CD4-positive, alpha-beta T cell treated with Interleukin-4 for 4 hours (primary cell): ENCODE measurements around the gene PPP1R13B.

Experiments
- DNase-seq: peaks from one replicate; pipeline ENCODE4 v3.0.0-alpha.2; 2020

Gene PPP1R13B

DNA sequence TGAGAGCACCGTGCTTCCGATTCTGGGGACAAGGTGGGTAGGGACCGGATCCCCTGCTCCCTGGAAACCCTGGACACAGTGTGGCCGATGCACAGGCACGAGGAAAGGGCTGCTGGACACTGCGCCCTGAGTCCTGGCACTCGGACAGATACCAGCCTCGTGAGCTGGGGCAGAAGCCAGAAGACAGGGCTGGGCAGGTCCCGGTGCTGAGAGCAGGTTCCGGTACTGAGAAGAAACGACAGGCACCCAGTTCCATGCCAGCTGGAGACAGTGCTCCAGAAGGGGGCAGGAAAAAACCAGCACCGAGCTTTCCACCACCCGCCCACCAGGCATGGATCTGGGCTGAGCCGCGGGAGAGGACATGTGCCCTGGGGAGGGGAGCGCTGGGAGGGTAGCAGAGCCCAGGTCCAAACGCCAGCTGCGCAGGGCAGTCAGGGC lies 138.6 kb downstream of the PPP1R13B start:
- no peak for DNase-seq

DNA sequence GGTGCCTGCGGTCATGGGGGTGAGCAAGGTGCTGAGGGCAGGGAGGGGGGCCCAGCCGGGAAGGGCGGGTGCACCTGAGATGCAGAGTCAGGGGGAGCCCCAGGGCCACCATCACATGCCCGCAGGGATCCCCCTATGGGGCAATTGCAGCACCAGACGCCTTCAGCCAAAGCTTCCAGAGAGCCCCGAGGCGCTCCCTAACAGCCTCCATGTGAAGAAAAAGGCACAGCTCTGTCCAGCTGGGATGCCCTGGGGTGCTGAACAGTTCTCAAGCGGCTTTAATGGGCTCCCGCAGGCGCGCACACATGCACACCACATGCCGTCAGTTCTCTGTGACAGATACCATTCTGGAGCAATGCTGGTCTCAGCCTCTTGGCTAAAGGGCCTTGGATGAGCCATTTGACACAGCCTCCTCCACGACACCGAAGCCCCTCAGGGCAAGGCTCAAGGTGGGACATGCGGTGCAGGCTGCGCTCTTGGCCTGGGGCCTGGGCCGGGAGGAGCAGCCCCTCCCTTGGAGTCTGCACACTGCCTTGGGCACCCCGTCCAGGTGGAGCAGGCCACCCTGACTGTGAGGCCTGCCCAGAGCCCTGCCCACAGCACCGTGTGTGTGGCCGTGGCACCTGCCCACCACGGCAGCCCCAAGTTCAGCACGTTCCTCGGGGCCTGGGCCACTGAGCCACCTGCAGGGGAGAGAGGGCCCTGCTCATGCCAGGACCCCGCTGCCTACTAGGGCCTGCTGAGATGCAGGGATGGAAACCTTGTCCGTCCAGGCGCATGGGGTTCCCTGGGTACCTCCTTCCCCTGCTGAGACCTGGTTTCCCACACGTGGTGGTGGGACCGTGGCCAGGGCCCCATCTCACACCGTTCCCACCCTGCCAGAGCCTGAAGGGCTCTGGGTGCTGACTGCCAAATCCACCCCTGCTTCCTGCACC lies 139.8 kb downstream of the PPP1R13B start:
- no peak for DNase-seq

DNA sequence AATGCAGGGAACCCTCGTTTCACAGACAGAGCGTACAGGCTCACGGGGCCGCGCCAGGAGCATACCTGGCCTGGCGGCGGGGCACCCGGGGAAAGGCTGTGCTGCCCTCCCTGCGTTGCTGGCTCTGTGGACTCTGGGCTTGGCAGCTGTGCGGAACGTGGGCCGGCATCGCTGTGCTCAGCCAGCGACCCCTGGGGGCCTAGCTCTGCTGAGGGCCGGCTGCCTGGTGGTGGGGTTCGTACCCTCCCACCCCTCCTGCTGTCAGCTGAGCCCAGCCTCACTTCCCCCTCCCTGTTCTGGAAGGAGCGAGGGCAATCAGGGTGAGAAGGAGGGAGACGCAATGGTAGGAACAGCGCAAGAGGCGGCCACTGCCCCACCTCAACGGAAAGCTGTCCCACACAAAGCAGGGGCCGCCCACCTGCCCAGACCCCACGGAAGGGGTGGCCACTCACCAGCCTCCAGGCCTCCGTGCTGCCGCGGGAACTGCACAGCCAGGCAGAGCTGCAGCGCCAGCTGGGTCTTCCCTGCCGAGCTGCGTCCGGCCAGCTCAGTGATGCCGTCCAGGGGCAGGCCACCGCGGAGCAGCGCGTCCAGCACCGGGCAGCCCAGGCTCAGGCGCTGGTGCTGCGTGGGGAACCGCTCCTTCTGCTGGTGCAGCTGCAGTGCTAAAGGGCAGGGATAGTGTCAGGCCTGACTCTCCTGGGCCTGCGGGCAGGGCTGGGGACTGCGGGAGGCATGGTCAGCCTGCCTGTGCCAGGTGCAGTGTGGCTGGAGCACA lies 140.6 kb downstream of the PPP1R13B start:
- no peak for DNase-seq

DNA sequence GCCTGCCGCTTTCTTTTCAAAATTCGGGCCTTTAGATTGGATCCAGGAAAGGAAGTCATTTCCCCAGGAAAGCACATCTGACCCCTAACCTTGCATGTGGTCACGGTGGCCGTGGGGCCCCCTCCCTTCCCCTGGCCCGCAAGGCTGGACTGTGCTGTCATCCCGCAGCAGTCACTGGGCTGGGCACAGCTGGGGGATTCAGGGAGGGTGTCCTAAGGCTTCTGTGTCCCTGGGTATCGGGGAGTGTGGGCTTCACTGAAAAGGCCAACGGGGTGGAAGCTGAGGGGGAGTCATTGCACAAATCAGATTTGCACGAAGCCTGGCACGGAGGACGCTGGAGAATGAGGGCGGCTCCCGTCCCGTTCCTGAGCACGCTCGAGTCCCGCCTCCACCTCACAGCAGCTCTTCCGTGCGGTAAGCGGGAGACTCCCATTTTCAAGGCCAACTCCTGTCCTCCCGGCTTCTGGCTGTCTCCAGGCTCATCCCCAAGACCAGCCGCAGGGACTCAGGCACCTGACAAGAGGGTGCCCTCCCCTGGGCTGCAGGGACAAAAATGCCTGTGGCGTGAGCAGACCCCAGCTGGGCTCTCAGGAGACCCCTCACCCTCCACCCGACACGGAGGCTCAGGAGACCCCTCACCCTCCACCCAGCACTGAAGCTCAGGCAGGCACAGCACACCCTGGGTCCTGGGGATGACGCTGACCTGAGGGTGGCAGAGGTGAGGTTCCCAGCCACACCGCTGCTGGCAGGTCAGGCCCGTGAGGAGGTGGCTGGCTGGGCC lies 141.7 kb downstream of the PPP1R13B start:
- no peak for DNase-seq

DNA sequence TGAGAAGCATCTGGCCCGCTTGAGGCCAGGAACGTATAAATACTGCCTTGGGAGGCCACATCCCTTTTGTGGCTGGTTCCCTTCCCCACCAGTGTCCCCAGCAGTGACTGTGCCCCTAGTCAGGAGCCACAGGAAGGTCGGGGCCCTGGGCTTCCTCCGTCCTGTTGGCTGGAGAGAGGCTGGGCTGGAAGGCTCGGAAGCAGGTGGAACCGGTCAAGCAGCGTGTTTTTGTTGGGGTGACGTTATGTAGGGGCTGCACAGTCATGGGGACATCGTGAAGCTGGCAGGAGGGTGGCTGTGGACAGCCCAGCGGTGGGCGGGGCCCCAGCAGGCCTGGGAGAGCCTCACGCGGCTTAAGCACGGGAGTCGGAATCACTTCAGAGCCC lies 142.3 kb downstream of the PPP1R13B start:
- DNase-seq: no peak

DNA sequence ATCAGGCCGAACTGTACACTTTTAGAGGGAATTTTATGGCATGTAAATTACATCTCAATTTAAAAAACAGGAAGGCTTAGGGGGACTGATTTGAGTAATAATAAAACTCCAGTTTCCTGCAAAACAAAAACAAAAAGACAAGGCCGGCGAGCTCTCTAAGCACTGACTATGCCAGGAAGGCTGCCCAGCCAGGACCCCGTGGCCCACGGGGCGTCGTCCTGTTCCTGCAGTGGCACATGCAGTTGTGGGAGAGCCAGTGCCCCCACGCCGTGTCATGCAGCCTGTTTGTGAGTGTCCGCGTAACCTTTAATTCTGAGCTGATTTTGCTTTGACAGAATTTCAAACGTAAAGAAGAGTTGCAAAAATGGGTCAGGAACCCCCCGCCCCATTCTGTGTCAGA lies 142.7 kb downstream of the PPP1R13B start:
- no peak for DNase-seq

DNA sequence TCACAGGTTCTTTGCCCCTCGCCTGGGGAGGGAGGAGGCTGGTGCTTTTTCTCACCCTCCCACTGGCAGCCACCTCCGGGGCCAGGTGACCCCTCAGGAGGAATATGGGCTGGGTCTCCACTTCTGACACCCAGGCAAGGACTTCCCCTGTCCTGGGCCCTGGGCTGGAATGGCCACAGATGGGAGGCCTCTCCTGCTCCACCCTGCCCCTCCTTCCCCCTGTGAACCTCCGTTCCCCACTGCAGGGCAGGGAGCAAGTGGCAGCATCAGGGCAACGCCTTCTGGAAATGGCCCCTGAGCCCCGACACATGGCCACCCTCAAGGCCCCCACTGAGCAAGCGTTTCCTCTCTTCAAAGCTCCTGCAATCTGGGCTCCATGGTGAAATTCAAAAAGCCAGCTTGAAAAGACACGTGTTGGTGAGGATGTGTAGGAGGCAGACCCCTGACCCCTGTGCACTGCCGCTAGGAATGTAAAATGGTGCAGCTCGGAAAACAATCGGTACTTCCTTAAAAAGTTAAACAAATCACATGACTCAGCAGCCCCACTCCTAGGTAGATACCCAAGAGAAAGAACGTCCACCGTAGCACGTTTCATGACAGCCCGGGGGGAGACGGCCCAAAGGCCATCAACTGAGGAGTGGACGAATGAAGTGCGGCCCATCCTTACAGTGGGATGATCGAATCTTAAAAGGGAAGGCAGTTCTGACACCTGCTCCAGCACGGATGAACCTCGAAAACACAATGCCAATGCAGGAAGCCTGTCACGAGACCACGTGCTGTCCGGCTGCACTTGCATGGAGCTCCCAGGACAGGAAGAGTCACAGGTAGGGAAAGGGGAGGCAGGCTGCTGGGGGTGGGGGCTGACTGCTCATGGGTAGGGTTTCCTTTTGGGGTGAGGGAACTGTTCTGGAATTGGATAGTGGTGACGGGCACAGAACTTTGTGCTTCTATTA lies 143.7 kb downstream of the PPP1R13B start:
- DNase-seq: no peak

DNA sequence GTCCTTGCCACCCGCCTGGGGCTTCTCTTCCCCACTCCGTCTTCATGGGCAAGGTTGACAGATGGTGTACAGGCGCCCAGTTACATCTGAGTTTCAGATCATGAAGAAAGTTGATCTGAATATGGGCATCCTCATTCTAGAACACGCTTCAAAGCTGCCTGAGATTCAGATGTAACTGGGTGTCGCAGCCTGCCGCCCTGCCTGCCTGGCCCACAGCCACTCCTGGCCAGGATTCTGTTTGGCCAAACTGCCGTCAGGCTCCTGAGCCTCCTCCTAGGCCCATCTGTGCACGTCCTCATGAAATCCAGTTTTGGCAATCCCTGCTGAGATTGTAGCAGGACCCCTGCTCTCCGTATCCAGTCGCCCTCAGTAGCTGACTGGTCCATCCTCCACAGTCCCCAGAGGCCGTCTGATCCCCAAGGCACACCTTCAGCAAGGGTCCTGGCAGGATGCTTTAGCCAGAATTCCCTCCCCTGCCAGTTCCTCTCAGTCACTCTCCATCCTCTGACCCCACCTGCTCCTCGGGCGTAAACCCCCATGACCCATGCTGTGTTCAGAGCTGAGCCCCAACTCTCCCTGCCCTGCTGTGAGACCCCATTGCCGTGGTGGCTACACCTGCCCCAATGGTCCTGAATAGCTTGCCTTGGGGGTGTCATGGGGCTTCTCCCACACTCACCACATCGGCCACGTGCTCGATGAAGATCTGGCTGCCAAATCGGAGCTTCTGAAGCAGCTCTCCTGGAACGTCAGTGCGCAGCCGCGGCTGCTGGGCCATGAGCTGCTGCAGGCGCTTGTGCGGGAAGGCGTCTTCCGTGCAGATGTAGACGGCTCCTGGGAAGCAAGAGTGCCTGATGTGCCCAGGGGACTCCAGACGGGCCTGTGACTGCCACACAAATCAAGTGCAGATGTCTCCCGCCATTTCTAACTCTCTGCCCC lies 144.6 kb downstream of the PPP1R13B start:
- DNase-seq: no peak

DNA sequence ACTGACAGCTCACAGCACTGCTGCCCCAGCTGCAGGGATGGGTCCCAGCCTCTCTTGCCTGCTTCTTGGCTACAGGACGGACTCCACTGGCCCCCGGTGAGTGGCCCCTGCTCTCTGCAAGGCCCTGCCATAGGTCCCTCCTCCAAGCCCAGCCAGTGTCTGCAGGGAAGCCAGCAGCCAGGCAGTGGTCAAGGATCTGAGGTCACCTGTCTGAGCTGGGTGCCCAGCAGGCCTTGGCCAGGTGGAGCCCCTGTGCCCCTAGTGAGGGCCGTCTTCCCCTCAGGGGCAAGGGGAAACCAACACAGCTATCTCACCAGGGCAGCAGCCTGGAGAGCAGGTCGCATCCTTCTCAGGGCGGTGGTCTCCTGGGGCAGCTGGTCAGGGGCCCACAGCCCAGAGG lies 145.3 kb downstream of the PPP1R13B start:
- no peak for DNase-seq

DNA sequence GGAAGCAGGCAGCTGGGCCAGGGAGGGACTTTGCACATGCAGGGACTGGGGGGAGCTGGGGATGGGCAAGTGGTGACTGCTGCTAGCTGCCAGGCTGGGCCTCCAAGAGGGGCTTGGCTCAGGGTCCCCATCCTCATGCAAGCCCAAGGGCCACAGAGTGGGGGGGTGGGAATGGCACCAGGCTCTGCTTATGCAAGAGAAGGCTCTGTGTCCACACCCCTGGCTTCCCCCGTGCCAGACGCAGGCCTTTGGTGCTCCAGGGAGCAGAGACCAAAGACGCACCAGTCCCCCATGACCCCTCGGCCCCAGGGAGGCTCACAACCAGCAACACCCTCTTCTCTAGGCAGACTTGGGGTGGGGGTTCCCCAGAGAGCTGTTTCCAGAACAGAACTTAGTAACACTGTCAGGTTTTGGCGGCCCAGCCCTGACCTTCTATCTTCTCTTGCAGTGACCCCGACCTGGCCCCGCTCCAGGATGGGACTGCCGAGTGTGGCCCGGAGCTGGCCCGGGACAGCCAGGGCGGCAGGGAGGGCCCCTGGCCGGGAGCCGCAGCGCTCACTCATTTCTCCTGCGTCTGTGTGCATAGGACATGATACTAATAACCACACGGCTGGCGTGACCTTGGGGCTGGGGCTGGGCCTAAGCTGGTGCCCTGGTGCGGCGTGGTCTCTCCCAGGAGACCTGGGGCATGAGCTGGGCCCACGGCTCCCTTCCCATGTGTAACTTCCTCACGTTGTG lies 146.5 kb downstream of the PPP1R13B start:
- no peak for DNase-seq

DNA sequence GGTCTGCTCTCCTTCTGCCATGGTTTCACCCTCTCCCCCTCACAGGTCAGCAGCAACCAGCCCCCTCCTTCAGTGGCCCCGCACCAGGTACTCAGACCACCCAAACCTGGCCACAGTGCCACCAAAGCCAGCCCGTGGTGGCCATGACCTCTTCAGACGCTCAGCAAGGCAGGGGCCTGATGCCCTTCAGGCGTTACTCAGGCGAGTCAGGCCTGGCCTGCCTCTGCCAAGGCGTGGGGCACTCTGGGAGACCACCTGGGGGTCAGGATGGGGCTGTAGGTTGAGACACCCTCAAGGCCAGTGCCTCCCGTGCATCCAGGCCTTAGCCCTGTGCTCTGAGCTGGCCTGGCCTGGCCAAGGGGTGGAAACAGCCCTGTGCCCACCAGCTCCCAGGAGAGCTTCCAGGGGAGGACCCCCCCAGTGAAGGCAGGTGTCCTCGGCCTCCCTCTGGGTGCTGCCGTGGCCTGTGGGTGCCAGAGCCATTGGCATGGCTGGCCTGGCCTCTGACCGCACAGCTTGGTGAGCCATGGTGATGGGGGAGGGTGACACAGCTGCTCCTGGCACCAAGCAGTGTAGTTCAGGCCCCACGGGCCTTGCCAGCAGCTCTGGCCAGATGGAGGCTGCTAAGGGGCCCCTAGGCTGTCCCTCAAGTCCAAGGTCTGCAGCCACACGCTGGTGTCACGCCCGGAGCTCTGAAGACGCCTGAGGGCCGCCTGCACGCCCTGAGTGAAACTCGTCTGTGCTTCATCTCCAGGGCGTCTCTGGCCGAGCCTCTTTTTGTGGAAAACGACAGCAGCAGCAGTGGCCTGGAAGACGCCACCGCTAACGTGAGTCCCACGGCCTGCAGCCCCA lies 147.2 kb downstream of the PPP1R13B start:
- DNase-seq: no peak

DNA sequence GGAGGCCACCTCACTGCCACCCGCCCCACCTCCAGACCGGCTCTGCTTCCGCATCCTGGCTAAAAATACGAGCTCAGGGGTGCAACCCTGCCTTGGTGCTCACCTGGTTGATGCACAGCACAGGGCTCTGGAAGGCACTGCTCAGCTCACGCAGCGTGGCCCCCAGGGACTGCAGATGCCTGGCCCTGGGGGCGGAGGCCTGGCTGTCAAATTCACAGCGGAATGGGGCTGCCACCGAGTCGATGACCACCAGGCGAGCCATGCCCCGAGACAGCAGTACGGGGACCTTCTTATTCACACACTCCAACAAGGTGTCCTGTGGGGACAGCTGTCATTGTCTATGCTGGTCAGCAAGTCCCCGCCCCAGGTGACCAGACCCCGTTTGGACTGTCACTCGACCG lies 148.1 kb downstream of the PPP1R13B start:
- no peak for DNase-seq

DNA sequence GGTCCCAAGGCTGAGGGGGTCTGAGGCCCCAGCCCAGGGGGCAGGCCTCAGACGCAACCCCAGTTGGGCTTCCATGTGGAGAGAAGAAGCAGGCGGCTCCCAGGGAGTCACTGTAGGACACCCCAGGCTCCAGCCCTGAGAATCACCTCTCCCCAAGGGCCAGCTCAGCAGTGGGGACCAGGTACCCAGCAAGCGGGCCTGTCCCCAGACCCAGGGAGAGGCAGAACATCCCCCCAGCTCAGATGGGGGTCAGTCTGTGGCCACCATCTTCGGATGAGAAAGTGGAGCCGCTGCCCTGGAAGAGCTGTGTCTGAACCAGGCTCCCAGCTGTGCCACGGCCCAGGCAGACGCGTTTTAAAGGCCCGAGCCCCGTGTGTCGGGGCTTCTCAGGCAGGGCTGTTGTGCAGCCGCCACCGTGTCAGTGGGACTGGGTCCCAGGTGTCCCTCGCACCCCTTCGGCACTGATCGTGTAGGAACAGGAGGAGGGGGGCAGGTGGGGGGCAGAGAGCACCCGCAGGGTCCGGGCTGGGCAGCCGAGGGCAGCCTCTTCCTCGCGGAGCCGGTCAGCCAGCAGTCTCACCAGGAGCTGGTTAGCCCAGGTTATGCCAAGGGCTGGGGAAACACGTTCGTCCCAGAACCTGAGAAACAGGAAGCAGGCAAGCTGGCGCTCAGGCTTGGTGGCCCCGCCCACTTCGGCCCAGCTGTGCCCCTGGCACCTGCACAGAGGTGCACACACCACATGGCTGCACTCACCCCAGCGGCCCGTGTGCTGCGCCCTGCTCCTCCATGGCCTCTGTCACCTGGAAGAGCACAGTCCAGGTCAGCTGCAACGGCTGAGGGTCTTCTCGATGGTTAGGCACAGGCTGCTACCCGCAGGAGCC lies 148.8 kb downstream of the PPP1R13B start:
- no peak for DNase-seq

DNA sequence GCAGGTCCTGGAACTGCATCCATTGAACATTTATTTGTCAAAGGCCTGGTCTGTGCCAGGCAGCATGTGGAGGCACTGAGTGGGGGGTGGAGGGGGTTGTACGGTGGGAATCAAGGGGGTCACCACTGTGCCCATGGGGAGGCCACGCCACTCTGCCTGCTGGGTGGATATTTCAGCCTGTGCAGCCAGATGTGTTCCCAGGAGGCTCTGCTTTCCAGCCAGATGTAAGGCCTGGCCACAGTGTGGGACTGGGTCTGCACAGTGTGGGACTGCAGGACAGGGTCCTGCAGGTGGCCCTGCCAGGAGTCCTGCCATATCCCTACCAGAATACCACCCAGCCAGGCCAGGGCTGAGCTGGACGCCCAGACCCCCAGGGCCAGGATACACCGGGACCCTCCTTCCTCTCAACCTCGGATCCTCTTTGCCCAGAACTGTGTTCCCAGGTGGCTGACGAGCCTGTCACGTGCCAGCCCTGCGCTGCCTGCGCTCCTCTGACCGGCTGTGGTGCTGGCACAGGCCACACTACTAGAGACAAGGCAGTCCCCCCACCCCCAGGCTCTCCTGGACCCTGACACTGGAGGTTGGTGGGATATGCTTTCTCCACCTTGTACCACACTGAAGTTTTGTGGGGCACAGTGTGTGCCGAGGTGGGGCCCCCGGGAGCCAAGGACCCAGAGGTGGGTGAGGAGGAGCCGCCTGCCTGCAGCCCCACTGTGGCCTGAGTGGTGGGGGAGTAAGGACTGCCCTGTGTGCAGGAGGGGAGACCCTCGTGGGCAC lies 149.6 kb downstream of the PPP1R13B start:
- DNase-seq: no peak

DNA sequence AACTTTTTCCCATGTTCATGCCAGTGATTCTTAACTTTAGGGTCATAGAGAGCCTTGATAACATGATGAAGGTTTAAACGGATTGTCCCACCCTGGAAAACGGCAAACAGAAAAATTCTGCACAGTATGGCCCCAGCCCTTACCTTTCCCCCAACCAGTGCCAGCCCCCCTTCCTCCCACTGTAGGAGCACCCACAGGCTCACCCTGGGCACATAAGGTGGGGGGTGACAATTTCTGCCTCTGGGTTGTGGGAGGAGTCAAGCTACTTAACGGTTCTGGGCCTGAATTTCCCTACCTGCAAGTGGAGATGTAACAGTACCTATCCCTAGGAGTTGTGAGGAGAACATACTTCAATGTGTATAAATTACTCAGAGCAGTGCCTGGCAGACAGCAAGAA lies 150.2 kb downstream of the PPP1R13B start:
- no peak for DNase-seq

DNA sequence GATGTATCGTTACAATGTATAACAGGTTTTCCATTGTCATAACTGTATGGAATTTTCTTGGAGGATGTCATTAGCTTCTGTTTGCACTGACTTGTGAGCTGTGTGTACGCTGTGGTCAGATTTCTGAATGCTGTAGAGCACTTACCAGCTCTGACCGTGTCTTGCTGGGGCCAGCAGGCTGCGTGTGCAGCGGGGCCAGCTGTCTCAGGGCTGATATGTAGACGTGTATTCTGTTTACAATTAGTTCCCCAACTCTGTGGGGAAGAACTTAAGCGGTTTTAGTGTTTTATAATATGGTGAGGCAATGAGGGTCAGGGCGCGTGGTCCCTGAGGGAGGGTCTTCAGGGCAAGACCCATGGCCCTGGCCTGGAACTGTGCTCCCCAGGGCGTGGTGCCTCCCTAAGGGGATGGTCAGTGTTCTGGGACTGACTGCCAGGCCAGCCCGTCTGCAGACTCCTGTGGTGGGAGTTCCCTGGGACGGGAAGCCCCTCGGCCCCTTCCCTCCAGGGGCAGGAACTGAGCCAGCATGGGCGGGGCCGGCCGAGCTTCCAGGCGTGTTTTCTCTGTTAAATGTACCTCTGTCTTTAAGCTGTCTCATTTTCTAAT lies 150.8 kb downstream of the PPP1R13B start:
- DNase-seq: no peak

DNA sequence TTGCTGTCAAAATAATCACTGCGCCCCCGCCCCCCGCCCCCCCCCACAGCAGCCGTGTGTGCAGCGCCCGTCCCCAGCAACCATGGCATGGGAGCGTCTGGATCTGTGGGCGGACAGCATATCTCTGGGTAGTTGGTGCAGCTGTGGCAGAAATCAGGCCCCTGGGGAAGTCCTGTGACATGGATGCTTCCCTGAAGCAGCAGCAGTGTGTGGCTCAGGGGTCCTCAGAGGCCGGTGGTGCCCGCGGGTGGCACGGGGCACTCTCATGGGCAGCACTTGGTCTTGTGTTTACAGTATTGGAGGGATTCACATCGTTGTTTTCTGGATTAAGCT lies 151.3 kb downstream of the PPP1R13B start:
- DNase-seq: no peak
